Smooth muscle cell (in vitro differentiated cells): ENCODE results near the gene OR52A1. TPM values are rescaled to one million over a fixed set of nuclear protein-coding genes. Genes with fewer than 3 reads are reported as not detected.
"Not testable (repeated sequence)": the region's sequence is repeated elsewhere in the genome, so short reads cannot be mapped to it uniquely, and the experiment has no call there.

Source experiments
- DNase-seq: peaks from one replicate; lab custom pipeline; 2025; ENCODE audit not compliant: unreplicated experiment; lab: John Stamatoyannopoulos, UW
- H2AFZ ChIP-seq: fragments of 200-600 bp; sonication (generic); 2 replicates; pipeline ENCODE4 v1.6.0; 2016; ENCODE audit warnings: antibody characterized with exemption, low read depth, mild to moderate bottlenecking
- H3F3A ChIP-seq: fragments of 200-600 bp; sonication (generic); 2 replicates; pipeline ENCODE4 v1.6.0; 2017; ENCODE audit warnings: antibody characterized with exemption, low read depth
- H3K27ac ChIP-seq: fragments of 200-600 bp; sonication (generic); 2 replicates; pipeline ENCODE4 v1.5.1; 2016; ENCODE audit warnings: low read depth, mild to moderate bottlenecking
- H3K27me3 ChIP-seq: fragments of 200-600 bp; sonication (generic); 2 replicates; pipeline ENCODE4 v1.6.1; 2016; ENCODE audit warnings: low read depth, mild to moderate bottlenecking
- H3K36me3 ChIP-seq: fragments of 200-600 bp; sonication (generic); 2 replicates; pipeline ENCODE4 v1.5.1; 2016; ENCODE audit warnings: low read depth
- H3K4me1 ChIP-seq: fragments of 200-600 bp; sonication (generic); 2 replicates; pipeline ENCODE4 v1.5.1; 2016; ENCODE audit warnings: low read depth
- H3K4me2 ChIP-seq: fragments of 200-600 bp; sonication (generic); 2 replicates; pipeline ENCODE4 v1.6.0; 2016; ENCODE audit warnings: mild to moderate bottlenecking
- H3K4me3 ChIP-seq: fragments of 200-600 bp; sonication (generic); 2 replicates; pipeline ENCODE4 v1.5.1; 2016; ENCODE audit warnings: mild to moderate bottlenecking
- H3K79me2 ChIP-seq: fragments of 200-600 bp; sonication (generic); 2 replicates; pipeline ENCODE4 v1.6.0; 2016; ENCODE audit warnings: low read depth, mild to moderate bottlenecking
- H3K9ac ChIP-seq: fragments of 200-600 bp; sonication (generic); 2 replicates; pipeline ENCODE4 v1.6.0; 2016; ENCODE audit warnings: low read depth
- H3K9me3 ChIP-seq: fragments of 200-600 bp; sonication (generic); replicated peaks from 2 replicates; pipeline ENCODE4 v1.5.1; 2016; ENCODE audit warnings: low read depth
- H4K20me1 ChIP-seq: fragments of 200-600 bp; sonication (generic); 2 replicates; pipeline ENCODE4 v1.6.0; 2016; ENCODE audit warnings: low read depth
- CTCF ChIP-seq: fragments of 200-600 bp; sonication (generic); IDR thresholded peaks from 2 replicates; pipeline ENCODE4 v1.5.1; 2017; ENCODE audit warnings: borderline replicate concordance, mild to moderate bottlenecking, antibody characterized with exemption; ENCODE audit not compliant: insufficient read depth, poor library complexity, severe bottlenecking
- WGBS: methylation state at CpG from one replicate; pipeline ENCODE4 v1.1.7; 2016; ENCODE audit warnings: low lambda C conversion rate; 5-methylcytosine and 5-hydroxymethylcytosine counted together
- polyA plus RNA-seq: library from polyadenylated mRNA; unstranded; fragments of >200 nt; fragmentation: Nextera tagmentation; extraction: Ambion mirVana; gene quantifications from 2 replicates; pipeline ENCODE4 v1.2.1, GENCODE V29; 2016
- total RNA-seq: library from RNA; depleted of rRNA; stranded (reverse); fragments of >200 nt; gene quantifications from 2 replicates; pipeline ENCODE4 v1.2.3, GENCODE V29; 2014

OR52A1 gene
- total and polyA plus RNA-seq, 2 experiments from 2014 or later, result not detected

GRCh38 chr11:5151713-5152153, 2.8 kb downstream of the OR52A1 start:
- no peak for TF ChIP-seq CTCF
- Histone ChIP-seq H4K20me1 (no peaks in the 10 kb centered on the region), H3K79me2 (no peaks in the 10 kb centered on the region), H3K9ac (no peak overlapping the region), H3K4me2 (no peak overlapping the region), H3K27me3 (no peaks in the 10 kb centered on the region), H3K4me1 (no peaks in the 10 kb centered on the region), H3K27ac (no peak overlapping the region), H3F3A (no peaks in the 10 kb centered on the region), H3K36me3 (no peaks in the 10 kb centered on the region), H2AFZ (no peak overlapping the region), H3K4me3 (no peak overlapping the region), H3K9me3 (no peaks in the 10 kb centered on the region)
- no peak for DNase-seq
- WGBS, result 82% methylated on average over 3 of the region's 3 CpGs

- DNase-seq, H3K27me3 ChIP-seq, H4K20me1 ChIP-seq, H3F3A ChIP-seq, H2AFZ ChIP-seq, H3K9ac ChIP-seq, H3K27ac ChIP-seq, H3K9me3 ChIP-seq, H3K4me1 ChIP-seq, H3K4me2 ChIP-seq, H3K36me3 ChIP-seq, H3K4me3 ChIP-seq, H3K79me2 ChIP-seq: not testable (repeated sequence)
- 99% methylated on average over 20 of the region's 21 CpGs for WGBS
Observed at GRCh38 chr11:5144206-5144605, 10.4 kb downstream of the OR52A1 start.

DNA sequence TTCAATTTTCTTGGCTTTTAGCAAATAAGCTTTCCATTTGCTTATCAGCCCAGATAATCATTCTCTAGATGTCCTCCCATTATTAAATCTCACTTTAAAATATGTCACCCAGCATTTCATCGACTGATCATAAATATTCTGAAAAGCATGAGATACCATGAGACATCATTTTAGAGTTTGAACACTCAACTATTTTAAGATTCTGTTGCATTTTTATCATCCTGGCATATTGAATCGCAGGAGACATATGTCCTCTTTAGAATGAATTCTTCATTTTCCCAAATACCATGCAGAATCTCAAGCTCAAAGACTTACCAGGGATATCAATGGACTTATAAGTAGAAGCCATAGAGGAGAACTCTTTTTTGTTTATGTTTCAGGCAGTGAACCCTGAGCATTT, 16.6 kb downstream of the OR52A1 start, which contains the start of gene OR52A5:
OR52A5 (minus strand) TSS at position 361 of the 400 bp plus-strand sequence. CDS start 5,714 bp downstream, outside the sequence.
- Histone ChIP-seq H3K4me3 (no peak within 1 kb of the TSS), H3K9ac (no peak within 1 kb of the TSS), H3K79me2 (no peaks in the 10 kb centered on the region), H3K36me3 (no peaks in the 10 kb centered on the region), H3F3A (no peaks in the 10 kb centered on the region), H3K4me1 (no peaks in the 10 kb centered on the region), H4K20me1 (no peaks in the 10 kb centered on the region), H3K4me2 (no peak within 1 kb of the TSS), H3K9me3 (no peaks in the 10 kb centered on the region), H3K27me3 (no peaks in the 10 kb centered on the region), H2AFZ (no peak within 1 kb of the TSS), H3K27ac (no peak within 1 kb of the TSS)
- TF ChIP-seq CTCF, result no peak
- WGBS, result 93% methylated on average over 2 of the region's 2 CpGs
- DNase-seq, result no peak

GRCh38 chr11:5137014-5137413, 17.5 kb downstream of the OR52A1 start:
- Histone ChIP-seq H3K27me3 (no peaks in the 10 kb centered on the region), H3K4me3 (no peak overlapping the region), H4K20me1 (no peaks in the 10 kb centered on the region), H3K9me3 (no peaks in the 10 kb centered on the region), H3K4me2 (no peak overlapping the region), H2AFZ (no peak overlapping the region), H3K79me2 (no peaks in the 10 kb centered on the region), H3K27ac (no peak overlapping the region), H3F3A (no peaks in the 10 kb centered on the region), H3K9ac (no peak overlapping the region), H3K4me1 (no peaks in the 10 kb centered on the region), H3K36me3 (no peaks in the 10 kb centered on the region)
- no peak for DNase-seq
- no peak for TF ChIP-seq CTCF
- 47% methylated on average over 1 of the region's 1 CpG for WGBS
